Pons (tissue), 1 donor: ENCODE results near the gene CD302.
"Not testable (repeated sequence)": the region's sequence is repeated elsewhere in the genome, so short reads cannot be mapped to it uniquely, and the experiment has no call there.

ENCODE experiments used
- DNase-seq: peaks from one replicate; pipeline ENCODE4 v3.0.0-alpha.2; 2016; ENCODE audit warnings: low spot score

CD302 gene

DNA sequence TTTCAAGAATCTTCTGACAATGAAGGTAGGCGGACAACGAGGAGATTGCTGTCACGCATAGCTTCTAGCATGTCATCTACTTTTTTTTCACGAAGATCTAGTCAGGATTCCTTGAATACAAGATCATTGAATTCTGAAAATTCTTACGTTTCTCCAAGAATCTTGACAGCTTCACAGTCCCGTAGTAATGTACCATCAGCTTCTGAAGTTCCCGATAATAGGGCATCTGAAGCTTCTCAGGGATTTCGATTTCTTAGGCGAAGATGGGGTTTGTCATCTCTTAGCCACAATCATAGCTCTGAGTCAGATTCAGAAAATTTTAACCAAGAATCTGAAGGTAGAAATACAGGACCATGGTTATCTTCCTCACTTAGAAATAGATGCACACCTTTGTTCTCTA lies 49.9 kb downstream of the CD302 start:
- DNase-seq: no peak

GRCh38 chr2:159745237-159745636 lies 52.8 kb downstream of the CD302 start:
- not testable (repeated sequence) for DNase-seq

DNA sequence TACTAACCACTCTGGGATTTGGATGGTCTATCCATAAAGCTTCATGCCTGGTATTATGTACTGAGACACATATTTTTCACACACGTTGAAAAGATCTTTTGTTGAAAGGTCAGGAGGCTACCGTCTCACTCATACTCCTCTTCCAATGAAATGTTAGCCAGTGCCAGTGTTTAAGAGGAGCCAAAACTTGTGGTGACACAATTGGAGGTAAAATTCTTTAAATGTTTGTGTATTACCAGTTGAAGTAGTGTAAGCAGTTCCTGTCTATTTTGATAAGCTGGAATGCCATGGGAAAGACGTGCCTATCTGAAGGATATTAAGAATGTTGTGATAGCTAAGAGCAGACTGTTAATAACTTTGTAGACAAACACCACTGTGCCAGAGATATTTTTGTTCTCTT lies 53.6 kb downstream of the CD302 start:
- DNase-seq: no peak

- DNase-seq: no peak
Observed at GRCh38 chr2:159742846-159743245, 55.2 kb downstream of the CD302 start.

DNA sequence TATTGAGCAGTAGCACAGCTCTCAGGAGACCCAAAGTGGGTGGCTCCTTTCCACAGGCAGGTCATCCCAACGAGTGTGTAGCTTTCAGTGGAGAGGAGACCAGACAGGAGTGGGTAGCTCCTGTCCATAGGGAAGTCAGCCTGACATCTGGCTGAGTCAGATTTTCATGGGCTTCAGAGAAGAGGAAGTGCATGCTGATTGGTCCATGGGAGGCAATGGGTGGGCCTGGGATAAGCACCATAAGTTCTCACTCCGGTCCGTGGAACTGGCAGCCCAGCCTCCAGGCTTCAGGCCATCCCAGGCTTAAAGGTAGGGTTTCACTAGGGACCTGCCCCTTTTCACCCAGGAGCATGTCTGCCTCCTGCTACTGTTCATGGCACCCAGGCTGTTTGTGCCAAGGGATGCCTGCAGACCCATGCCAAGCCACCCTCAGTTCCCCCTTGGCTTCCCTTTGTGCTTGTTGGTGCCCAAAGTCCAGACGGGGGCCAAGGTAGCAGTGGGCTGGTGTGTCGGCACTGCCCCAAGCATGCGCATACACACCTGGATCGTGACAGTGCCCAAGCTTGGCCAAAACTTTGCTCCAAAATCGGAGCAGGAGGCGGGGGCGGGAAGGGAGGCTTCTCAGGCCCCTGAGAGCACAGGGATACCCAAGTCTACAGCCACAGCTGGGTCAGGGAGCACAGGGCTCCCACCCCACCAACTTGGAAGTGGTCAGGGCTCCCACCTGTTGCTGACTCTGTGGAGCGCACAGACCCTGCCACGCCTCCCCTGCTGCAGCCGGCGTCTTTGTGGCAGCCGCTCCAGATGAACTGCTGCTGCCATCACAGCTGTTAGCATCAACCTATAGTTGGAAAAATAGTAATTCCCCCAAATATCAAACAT lies 59.3 kb downstream of the CD302 start:
- DNase-seq: no peak

GRCh38 chr2:159737917-159738296 lies 60.1 kb downstream of the CD302 start:
- DNase-seq: no peak

- no peak for DNase-seq
Observed at GRCh38 chr2:159737292-159737916, 60.6 kb downstream of the CD302 start.

DNA sequence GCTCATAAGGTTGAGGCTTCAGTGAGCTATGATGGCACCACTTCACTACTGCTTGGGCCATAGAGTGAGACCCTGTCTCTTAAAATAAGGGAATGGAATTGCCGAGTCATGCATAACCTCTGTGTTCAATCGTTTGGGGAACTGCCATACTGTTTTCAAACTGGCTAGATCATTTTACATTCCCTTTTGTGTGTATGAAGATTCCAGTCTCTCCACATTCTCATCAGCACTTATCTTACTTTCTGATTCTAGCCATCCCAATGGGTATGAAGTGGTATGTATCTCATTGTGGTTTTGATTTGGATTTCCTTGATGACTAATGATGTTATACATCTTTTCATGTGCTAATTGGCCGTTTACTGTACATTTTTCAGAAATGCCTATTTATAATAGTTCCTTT lies 62.0 kb downstream of the CD302 start:
- DNase-seq: no peak

DNA sequence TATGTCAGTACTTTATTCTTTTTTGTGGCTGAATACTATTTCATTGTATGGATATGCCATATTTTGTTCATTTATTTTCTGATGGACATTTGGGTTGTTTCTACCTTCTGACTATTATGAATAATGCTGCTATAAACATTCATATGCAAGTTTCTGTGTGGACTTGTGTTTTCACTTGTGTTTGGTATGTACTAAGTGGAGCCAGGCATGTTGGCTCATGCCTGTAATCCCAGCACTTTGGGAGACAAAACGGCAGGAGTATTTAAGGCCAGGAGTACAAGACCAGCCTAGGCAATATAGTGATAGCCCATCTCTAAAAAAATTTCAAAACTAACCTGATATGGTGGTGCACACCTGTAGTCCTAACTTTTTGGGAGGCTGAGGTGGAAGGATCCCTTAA lies 62.4 kb downstream of the CD302 start:
- DNase-seq: no peak

DNA sequence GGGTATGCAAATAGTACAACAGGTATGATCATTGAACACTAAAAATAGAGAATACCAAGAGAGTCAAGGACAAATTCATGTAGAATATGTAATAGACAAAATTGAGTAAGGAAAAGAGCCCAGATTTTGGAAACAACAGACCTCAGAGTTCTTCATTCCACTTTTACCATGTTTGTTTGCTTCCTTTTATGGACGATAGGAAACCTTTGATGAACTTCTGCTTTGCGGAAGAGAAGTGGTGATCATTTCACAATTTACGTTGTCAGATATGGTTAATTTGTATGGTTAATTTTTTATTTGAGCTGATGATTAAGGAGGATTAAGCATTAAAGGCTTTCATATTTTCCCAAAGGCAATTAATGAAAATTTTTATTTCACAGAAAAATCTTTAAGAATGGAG lies 69.4 kb downstream of the CD302 start:
- no peak for DNase-seq

DNA sequence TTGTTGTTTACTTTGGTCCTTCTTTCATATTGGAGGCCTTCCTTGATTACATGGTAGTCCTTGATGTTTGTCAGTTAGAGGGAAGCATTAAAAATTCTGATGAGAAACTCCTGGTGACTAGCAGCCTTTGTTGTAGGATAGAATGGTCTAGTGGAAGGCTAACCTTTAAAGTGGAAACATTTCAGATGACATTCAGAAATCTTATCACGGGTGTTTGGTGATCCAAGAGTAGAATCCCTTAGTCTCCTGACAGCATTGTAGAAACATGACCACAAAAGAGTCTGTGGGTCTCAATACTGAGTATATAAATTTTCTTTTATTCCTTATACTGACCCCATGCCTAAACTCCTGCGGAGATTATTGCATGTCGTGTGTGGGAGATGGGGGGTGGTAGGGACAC lies 72.3 kb downstream of the CD302 start:
- no peak for DNase-seq

GRCh38 chr2:159724795-159725572 lies 73.0 kb downstream of the CD302 start:
- DNase-seq: not testable (repeated sequence)

DNA sequence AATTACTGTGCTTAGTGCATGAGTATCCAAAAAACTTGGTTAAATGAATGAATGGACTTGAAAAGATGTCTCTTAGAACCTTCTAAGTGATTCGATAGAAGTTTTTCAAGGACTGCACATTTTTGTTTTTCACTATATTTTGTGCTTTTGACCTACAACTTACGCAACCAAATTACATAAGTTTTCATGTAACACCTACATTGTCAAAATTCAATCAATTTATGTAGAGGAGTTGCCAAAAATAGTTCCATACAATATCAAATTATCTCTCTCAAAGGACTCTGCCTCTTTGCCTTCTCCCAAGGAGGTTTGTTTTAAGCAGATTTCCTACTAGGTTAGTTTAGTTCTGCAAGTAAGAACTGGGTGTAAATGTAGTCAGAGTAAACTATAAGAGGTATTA lies 75.4 kb downstream of the CD302 start:
- DNase-seq: no peak

DNA sequence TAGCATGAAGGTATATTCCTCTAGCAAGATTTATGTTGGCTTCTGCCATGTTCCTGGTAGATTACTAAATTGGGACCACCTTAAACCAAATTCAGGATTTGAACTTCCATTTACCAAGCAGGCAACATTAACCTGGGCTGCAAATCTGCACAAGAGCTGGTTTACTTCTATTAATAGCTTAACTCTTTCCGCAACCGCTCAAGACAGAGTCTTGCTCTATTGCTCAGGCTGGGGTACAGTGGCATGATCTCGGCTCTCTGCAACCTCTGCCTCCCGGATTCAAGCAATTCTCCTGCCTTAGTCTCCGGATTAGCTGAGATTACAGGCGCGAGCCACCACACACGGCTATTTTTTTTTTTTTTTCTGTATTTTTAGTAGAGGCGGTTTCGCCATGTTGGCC lies 77.3 kb downstream of the CD302 start:
- no peak for DNase-seq
